DMS153 treated with DMSO at 0.1 percent for 48 hours (cell line): ENCODE results near the gene RSU1.

Experiments
- DNase-seq: peaks from one replicate; lab custom pipeline; 2025; ENCODE audit not compliant: unreplicated experiment; lab: John Stamatoyannopoulos, UW

Gene RSU1

GRCh38 chr10:16822726-16823360 is 5.6 kb upstream of the RSU1 start:
- DNase-seq, result no peak

- DNase-seq, result no peak
Measured at GRCh38 chr10:16822027-16822426, 4.8 kb upstream of the RSU1 start.

GRCh38 chr10:16820421-16820820 is 3.2 kb upstream of the RSU1 start:
- DNase-seq, result no peak

- no peak for DNase-seq
Measured at GRCh38 chr10:16820018-16820417, 2.8 kb upstream of the RSU1 start.

GRCh38 chr10:16819436-16819835 is 2.2 kb upstream of the RSU1 start:
- no peak for DNase-seq

GRCh38 chr10:16819026-16819425 is 1.8 kb upstream of the RSU1 start:
- no peak for DNase-seq

GRCh38 chr10:16816830-16817124 is 447 bp downstream of the RSU1 start:
- no peak for DNase-seq

GRCh38 chr10:16816171-16816570 is 1.1 kb downstream of the RSU1 start:
- no peak for DNase-seq

GRCh38 chr10:16814012-16814411 is 3.2 kb downstream of the RSU1 start:
- no peak for DNase-seq

GRCh38 chr10:16812676-16813075 is 4.5 kb downstream of the RSU1 start:
- no peak for DNase-seq

GRCh38 chr10:16811765-16812164 is 5.5 kb downstream of the RSU1 start:
- DNase-seq, result no peak

GRCh38 chr10:16811292-16811691 is 5.9 kb downstream of the RSU1 start:
- no peak for DNase-seq

- DNase-seq, result no peak
Measured at GRCh38 chr10:16809074-16809718, 8.0 kb downstream of the RSU1 start.

GRCh38 chr10:16804123-16804522 is 13.1 kb downstream of the RSU1 start:
- DNase-seq, result no peak

GRCh38 chr10:16803464-16803863 is 13.8 kb downstream of the RSU1 start:
- DNase-seq, result no peak

GRCh38 chr10:16799621-16800020 is 17.6 kb downstream of the RSU1 start:
- DNase-seq, result no peak

GRCh38 chr10:16798571-16798970 is 18.7 kb downstream of the RSU1 start:
- DNase-seq, result no peak

GRCh38 chr10:16795410-16796073 is 21.7 kb downstream of the RSU1 start:
- no peak for DNase-seq

GRCh38 chr10:16794005-16794404 is 23.2 kb downstream of the RSU1 start:
- DNase-seq, result no peak

- DNase-seq, result no peak
Measured at GRCh38 chr10:16792675-16793074, 24.5 kb downstream of the RSU1 start.

GRCh38 chr10:16789765-16790164 is 27.5 kb downstream of the RSU1 start:
- DNase-seq, result no peak

- DNase-seq, result no peak
Measured at GRCh38 chr10:16789261-16789660, 28.0 kb downstream of the RSU1 start.

GRCh38 chr10:16788778-16789177 is 28.4 kb downstream of the RSU1 start:
- no peak for DNase-seq
